ENCODE results near the gene SDK1.

GRCh38 chr7:3937146-3937545 lies 636.1 kb downstream of the SDK1 start:
- TF ChIP-seq, protein P1, sequence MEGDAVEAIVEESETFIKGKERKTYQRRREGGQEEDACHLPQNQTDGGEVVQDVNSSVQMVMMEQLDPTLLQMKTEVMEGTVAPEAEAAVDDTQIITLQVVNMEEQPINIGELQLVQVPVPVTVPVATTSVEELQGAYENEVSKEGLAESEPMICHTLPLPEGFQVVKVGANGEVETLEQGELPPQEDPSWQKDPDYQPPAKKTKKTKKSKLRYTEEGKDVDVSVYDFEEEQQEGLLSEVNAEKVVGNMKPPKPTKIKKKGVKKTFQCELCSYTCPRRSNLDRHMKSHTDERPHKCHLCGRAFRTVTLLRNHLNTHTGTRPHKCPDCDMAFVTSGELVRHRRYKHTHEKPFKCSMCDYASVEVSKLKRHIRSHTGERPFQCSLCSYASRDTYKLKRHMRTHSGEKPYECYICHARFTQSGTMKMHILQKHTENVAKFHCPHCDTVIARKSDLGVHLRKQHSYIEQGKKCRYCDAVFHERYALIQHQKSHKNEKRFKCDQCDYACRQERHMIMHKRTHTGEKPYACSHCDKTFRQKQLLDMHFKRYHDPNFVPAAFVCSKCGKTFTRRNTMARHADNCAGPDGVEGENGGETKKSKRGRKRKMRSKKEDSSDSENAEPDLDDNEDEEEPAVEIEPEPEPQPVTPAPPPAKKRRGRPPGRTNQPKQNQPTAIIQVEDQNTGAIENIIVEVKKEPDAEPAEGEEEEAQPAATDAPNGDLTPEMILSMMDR (IDR thresholded peaks at IDR 0.05) = no peak
- no peak for TF ChIP-seq POLR2A (IDR thresholded peaks at IDR 0.05)
